ENCODE results near the gene ABL2.

- no peak for TF ChIP-seq TAF1 (IDR thresholded peaks at IDR 0.05; ENCODE audit: borderline replicate concordance, low read depth, low read length)
- no peak for TF ChIP-seq POLR2A (IDR thresholded peaks at IDR 0.05; ENCODE audit: low read depth, low read length)
These were observed 87.8 kb downstream of the ABL2 start for GRCh38 chr1:179141592-179142251.
